Activated CD4-positive, CD25-positive, alpha-beta regulatory T cell treated with anti-CD3 and anti-CD28 coated beads, Interleukin-2, amount 50 U/mL, for 24 hours (primary cell): ENCODE results near the gene LAMA5.
A peak's percentile ranks its signal among the peaks of the same experiment; 100 is the strongest.

Source experiments
- ATAC-seq, 2 donors: fragments of 150-1000 bp; cut with Tn5 transposase; one replicate each; pipeline ENCODE4 v1.10.0; 2021; ENCODE audit warnings: mild to moderate bottlenecking in 1 of 2, moderate library complexity in 1 of 2

LAMA5 gene, protein sequence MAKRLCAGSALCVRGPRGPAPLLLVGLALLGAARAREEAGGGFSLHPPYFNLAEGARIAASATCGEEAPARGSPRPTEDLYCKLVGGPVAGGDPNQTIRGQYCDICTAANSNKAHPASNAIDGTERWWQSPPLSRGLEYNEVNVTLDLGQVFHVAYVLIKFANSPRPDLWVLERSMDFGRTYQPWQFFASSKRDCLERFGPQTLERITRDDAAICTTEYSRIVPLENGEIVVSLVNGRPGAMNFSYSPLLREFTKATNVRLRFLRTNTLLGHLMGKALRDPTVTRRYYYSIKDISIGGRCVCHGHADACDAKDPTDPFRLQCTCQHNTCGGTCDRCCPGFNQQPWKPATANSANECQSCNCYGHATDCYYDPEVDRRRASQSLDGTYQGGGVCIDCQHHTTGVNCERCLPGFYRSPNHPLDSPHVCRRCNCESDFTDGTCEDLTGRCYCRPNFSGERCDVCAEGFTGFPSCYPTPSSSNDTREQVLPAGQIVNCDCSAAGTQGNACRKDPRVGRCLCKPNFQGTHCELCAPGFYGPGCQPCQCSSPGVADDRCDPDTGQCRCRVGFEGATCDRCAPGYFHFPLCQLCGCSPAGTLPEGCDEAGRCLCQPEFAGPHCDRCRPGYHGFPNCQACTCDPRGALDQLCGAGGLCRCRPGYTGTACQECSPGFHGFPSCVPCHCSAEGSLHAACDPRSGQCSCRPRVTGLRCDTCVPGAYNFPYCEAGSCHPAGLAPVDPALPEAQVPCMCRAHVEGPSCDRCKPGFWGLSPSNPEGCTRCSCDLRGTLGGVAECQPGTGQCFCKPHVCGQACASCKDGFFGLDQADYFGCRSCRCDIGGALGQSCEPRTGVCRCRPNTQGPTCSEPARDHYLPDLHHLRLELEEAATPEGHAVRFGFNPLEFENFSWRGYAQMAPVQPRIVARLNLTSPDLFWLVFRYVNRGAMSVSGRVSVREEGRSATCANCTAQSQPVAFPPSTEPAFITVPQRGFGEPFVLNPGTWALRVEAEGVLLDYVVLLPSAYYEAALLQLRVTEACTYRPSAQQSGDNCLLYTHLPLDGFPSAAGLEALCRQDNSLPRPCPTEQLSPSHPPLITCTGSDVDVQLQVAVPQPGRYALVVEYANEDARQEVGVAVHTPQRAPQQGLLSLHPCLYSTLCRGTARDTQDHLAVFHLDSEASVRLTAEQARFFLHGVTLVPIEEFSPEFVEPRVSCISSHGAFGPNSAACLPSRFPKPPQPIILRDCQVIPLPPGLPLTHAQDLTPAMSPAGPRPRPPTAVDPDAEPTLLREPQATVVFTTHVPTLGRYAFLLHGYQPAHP (N-terminal part only)

DNA sequence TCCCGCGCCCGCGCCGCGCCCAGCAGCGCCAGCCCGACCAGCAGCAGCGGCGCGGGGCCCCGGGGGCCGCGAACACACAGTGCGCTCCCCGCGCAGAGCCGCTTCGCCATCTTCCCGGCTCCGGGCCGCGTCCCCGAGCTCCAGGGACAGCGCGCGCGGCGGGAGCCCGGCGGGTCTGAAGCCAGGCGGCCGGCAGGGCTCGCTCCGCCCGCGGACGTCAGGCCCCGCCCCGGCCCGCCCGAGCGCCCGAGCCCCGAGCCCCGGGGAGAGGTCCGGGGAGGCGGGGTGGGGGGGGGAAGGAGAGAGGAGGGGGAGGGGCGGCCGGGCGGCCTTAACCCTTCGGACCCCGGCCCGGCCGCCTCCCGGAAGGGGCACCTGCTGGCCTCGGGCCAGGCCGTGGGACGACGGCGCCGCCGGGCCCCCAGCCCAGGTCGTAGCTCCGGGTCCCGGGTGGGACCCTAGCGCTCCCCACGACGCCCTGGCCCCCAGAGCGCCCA lies at the start of gene LAMA5:
TSS of gene LAMA5 (minus strand) at position 177 of the 497 bp plus-strand sequence. CDS start at position 110, 67 bp downstream.
- peak; percentile 22 to 27 for ATAC-seq

DNA sequence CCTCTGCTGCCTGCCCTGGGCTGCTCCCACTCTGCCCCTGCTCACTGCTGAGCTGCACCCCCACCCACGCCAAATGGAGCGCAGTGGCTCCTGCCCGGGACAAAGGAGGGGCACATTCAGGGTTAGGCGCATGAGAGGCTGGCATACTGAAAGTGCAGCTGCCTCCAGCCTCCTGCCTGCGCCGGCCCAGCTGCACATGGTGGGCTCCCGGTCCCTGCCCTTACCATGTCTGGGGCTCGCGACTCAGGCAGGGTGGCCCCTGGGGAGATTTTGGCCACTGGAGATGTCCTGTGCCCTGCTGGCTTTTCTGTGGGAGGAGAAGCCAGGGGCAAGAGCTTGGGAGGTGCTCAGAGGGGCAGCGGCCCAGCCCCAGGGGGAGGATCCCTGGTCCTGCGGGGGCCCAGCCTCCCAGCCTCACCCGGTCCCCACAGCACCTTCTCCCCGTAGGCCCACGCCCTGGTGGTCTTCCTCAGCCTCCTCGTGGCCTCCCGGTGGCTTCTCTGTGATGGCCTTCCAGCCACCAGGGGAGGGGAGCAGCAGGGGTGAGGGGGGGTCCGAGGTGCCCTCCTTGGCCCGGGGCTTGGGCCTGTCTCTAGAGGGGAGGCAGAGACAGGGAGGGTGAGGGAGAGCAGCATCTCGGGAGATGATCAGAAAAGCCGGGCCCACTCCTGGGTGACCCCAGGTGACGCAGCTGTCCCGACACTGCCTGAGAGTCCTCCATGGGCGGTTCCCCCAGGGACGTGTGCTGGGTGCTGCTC lies 48.4 kb upstream of the LAMA5 start:
- ATAC-seq, result no peak

DNA sequence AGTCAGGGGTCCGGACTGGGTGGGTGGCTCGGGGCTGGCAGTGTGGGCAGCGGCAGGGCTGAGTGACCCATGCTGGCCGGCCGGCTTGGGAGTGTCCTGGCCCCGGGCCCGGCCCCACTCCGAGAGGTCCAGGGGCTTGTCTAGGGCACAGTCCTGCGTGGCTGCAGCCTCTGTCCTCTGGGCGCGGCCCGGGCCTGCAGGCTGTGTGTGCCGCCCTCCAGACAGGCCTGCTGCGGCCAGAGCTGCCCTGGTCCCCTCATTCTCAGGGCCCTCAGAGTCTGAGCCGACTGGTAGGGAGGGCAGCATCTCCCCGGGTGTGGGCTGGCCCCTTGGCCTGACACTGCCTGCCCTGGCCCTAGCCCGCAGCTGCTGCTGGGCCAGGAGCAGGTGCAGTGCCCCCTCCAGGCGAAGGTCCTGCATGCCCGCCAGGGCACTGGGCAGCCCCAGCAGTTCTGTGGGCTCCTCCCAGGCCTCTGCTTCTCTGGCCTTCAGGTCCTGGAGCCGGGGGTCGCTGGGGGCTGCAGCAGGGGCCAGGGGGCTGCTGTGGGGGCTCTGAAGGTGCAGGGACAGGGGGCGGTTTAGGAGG lies 46.9 kb upstream of the LAMA5 start:
- ATAC-seq, result no peak

DNA sequence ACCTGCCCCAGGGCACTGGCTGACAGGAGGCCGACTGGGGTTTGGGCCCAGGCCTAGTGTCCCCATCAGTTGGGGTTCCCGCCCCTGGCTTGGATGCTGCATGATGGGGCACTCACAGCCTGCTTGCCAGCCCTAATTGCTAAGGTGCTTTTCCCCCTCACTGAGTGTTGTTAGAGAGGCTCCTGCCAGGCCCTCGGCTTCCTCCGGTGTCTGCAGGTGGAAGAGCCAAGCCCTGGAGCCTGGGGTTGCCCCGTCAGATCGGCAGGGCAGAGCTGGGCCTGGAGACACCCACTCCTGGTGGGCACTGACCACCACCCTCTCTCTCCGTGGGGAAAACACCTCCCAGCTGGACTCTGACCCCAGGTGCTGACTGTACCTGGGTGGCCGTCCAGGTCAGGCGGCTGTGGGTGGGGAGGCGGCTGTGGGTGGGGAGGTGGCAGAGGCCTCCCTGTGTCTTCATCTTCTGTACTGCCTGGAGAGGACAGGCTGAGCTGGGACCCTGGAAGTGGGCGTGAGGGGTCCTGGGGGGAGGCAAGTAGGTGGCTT lies 46.0 kb upstream of the LAMA5 start:
- ATAC-seq, result no peak

DNA sequence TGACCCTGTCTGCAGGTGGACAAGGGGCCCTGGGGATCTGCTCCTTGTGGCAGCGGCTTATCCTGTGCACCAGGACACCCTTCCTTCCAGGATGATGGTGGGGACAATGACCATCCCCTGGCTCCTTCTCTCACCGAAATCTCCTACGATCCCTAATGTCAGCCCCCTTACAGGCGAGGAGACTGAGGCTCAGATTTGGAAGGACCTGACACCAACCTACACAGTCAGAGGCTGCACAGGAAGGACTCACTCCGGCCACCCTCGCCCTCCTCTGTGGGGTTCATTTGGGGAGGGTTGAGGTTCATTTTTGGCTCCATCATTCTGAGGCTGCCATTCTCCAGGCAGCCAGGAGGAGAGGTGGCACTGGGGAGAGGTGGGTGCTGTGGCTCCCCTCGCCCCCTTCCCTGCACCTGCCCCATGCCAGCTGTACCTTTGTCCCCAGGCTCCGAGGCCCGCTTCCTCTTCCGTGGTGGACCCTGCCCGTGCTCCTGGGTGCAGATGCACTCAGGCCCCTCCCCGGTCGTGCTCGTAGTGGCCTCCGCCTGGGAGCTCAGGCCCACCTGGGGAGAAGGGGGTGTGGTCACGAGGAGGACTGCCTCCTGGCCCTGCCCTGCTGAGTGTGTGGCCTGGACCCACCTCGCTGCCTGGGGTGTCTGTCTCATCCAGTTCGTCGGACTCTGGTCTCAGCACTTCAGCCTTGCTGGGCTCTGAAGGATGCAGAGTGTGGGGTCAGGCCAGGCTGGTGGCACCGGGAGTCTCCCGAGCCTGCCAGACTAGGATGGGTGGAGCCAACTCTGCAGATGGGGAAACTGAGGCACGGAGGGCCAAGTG lies 45.3 kb upstream of the LAMA5 start:
- ATAC-seq, result no peak

DNA sequence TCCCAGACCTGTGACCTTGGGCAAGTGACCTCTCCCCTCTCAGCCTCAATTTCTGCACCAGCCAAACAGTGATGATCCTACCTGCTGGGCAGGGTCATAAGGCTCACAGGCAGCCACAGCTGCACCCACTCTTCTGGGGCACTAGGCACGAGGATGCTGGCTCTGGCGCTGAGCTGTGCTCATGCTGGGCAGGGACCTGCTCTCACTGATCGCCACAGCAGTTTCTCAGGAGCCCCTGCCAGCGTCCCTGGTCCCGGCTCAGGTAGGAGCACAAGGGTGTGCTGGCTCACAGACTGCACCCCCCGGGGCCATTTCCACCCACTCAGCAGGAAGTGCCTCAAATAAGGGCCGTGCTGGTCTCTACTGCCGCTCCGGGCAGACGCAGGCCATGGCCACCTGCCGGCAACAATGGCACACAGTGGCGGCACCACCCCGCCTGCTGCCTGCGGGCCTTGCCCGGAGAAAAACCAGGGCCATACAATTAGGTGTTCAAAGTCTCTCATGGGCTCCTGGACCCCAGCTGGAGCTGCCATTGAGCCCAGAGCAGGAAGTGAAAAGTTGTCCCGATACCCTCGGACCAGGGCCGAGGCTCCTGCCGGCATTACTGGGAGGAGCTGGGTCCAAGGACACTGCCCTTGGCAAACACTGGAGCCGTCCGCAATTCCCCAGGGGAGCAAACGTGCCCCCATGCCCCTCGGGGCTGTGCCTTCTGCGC lies 44.5 kb upstream of the LAMA5 start:
- no peak for ATAC-seq

DNA sequence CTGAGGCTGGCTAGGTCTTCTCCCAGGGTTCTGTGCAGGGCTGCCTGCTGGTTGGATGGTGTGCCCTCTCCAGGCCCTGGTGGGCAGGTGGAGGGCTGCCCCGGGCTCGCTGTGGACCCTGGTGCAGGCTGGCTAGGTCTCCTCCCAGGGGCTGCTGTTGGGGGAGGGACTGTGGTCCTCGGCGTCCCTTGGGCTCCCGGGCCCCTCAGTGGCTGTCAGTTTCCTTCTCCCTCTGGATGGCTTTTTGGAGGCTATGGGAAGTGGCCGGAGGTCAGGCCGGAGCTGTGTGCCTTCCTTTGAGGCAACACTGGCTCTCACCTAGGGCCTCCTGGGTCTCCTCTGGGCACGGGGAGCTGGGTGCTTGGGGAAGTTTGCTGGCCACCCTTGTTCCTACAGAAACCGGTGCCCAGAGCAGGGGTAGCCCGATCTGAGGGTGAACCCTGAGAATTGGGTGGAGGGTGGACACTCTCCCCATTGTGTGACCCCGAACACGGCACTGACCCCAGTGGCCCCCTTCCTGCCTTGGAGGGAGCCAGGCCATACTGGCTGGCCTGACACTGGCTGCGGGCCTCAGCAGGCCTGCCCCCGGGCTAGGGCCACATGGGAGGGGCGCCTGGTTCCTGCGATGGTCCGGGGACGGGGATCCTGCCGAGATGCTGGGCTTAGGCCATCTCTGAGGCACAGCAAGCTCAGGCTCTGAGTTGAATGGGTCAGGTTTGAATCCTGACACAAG lies 43.8 kb upstream of the LAMA5 start:
- no peak for ATAC-seq

DNA sequence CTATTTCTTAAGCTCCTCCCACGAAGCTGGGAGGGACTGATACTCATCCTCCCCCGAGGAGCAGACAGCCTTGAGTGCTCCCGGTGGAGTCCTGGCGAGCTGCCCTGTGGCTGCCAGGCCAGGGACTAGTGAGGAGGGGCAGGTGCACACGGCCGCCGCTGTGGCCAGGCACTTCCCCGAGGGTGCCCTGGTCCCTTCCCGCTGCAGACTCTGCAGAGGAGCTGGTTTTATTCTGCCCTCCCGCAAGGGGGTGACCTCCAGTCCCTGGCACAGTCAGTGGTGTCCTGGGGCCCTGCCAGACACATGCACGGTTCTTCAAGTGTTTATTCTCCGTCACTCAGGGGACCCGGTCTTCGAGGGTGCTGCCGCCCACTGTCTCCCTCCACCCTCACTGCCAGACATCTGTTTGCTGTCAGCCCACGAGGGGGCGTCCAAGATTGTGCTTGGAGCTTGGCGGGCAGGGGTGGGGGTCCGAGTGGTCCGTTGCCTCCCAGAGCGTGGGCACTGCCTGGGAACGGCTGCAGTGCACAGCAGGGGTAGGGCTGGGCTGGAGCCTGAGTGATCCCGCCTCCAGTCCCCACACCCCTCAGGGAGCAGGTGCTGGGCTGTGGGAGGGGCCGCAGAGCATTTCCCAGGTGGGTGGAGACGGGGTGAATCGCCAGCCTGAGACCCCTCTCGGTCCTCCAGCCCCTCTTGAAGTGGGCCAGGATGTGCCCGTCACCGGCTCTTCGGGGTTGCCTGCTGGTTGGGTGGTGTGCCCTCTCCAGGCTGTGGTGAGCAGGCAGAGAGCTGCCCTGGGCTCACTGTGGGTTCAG lies 43.0 kb upstream of the LAMA5 start:
- no peak for ATAC-seq

DNA sequence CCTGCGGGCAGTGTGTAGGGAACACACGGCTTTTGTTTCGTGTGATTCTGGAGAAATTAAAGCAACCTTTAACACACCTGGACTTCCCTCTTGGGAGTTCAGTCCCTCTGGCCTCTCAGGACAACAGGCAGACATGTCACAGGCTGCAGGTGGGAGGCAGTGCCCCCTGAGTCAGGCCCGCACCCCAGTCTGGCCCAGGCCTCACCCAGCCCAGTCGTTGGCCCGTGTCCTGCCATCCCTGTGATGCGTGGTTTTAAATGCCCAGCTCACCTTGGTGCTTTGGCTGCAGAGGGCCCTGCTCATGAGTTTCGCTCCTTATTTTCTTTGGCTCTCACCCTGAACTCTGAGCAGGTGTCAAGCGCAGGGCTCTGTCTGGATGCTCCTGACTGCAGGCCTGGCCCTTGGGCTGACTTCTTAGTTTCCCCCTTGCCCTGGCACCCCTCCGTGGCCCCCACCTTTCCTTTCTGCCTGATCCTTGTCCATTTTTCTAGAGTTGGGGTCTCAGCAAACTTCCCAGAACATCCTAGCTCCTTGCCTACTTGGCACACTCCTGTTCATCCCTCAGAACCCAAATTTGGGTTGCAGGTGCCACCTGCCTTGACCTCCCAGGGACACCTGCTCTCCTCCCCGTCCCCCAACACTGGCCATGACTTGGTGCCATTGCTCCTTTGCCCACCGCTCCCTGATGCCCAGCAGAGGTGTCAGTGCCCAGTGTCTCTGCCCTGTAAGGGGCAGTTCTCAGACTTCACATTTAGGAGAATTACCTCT lies 42.2 kb upstream of the LAMA5 start:
- no peak for ATAC-seq

DNA sequence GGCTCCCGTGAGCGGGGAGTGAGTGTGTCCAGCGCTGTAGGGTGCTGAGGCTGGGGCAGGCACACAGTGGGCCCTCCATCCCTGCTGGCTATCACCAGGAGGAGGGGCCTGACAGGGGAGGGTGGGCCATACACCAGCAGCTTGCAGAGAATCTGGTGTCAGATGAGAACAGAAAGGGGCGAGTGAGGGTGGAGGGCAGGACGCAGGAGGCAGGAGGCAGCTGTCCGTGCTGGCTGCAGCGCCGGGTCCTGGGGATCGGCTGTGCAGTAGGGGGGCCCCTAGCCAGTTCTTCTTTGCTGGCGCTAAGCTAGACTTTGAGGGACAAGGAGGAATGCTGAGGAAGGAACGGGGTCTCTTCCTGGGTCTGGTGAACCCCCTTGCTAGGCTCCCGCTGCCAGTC lies 41.5 kb upstream of the LAMA5 start:
- no peak for ATAC-seq

DNA sequence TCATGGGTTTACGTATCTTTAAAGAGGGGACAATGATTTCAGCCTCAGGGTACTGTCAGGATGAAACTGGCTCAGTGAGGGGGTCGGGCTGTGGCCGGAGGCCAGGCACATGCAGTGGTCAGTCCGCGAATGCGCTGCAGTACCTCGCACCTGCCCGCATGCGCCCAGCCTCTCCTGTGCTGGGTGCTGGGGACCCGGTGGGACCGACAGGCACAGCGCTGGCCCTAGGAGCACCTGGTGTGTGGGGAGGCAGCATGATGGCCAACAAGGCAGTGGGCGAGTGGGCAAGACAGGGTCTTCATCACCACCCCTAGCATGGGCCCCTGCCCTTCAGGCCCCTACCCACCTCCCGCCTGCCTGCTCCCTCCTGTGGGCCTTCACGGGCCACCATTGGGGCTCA lies 40.9 kb upstream of the LAMA5 start:
- ATAC-seq, result no peak

DNA sequence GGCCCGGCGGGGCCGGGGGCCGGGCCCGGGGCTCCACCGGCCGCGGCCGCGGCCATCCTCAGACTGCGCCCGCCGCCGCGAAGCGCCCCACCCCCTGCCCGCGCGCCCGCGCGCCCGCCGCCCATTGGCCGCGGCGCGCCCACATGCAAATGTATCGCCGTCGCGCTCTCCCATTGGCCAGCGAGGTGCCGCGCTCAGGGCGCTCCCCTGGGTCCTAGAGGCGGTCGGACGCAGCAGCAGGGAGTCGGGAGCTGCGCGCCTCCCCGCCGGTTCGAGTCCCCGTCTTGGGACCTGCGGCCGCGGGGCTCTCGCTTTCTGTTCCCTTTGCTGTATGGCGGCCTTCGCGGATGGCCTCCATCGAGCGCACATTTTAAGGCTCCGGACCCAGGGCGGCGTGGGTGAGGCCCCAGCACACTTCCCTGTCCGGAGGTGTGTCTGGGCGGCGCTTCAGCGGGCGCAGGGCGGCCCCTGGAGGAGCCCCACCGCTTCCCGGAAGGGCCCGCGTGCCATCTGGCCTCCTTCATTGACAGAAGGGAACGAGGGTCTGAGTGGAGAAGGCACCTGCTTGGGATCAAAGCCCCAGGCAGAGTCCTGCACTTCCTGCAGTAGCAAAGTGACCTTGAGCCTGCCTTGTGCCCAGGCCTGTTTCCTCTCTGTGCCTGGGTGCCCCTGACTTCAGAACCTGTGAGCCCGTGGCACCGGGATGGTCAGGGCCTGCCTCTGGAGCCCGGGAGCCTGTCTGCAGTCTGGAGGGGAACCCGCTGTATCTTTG lies 40.3 kb upstream of the LAMA5 start, which contains the start of gene CABLES2:
TSS of gene CABLES2 (minus strand) at position 65 of the 772 bp plus-strand sequence. CDS start at position 56, 9 bp downstream.
- ATAC-seq, result peak; percentile 96

DNA sequence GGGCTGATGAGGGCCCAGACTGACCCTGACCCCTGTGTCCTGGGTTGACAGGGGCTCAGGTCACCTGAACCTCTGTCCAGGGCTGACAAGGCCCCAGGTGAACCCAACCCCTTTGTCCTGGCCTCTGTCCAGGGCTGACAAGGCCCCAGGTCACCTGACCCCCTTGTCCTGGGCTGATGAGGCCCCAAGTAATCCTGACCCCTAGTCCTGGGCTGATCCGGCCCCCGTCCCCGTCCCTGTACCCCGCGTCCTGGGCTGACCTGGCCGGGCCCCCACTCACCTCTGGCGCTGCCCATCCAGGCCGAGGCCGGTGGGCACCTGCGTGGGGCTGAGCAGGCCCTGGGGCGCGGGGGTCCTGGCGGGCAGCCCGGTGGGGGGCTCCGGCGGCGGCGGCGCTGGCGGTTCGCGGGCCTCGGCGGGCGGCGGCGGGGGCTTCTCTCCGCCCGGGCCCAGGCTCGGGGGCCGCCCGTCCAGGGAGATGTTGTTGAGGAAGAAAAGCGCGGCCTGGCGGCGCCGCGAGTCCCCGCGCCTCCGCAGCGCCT lies 39.6 kb upstream of the LAMA5 start:
- no peak for ATAC-seq

DNA sequence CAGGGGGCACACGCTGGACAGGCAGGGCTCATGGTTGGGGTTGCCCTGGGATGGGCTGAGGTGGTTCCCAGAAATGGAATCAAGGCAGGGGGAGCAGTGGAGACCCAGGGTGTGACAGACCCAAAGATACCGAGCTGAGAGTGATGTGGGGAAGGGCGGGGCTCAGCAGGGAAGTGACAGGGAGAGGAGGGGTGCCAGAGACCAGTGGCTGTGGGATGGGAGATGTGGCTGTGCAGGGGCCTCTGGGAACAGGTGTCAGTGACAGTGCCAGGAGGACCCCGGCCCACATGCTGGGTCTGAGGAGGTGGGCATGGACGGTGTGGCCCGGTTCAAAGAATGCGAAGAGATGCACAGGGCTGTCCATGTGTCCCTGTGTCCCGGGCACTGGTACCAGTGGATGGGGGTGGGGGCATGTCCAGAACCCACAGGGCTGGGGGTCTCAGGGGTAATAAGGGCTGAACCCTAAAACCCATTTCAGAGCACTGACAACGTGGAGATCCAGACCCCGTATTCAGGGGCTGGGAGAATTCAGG lies 38.9 kb upstream of the LAMA5 start:
- no peak for ATAC-seq
